HepG2 (cell line): ENCODE data around the gene NFS1. TPM values are rescaled to one million over a fixed set of nuclear protein-coding genes. Genes with fewer than 3 reads are reported as not detected.

Experiments
- ATF4 ChIP-seq, 2 experiments: fragments of 450-650 bp in 1 of 2; sonication (generic) in 1 of 2; formaldehyde crosslinking; IDR thresholded peaks; 2 replicates each; pipeline versions ENCODE4 v1.5.0 to v1.8.0; 2020 to 2022; ENCODE audit warnings: mild to moderate bottlenecking in 1 of 2, missing genetic modification reagents in 1 of 2
- CREB1 ChIP-seq, 2 experiments: fragments of 450-650 bp in 1 of 2; IDR thresholded peaks; 2 replicates each; pipeline ENCODE4 v1.6.1; 2016 to 2017; ENCODE audit warnings: control low read depth in 1 of 2, mild to moderate bottlenecking in 1 of 2, missing compliant biosample characterization in 1 of 2, missing genetic modification characterization in 1 of 2
- HINFP ChIP-seq: sonication (generic); formaldehyde crosslinking; IDR thresholded peaks from 2 replicates; pipeline ENCODE4 v1.4.0; 2020; ENCODE audit warnings: low read depth, mild to moderate bottlenecking, missing genetic modification reagents
- IKZF5 ChIP-seq: IDR thresholded peaks from 2 replicates; pipeline ENCODE4 v1.6.1; 2018; ENCODE audit warnings: missing genetic modification reagents, mild to moderate bottlenecking, missing compliant biosample characterization
- KDM1A ChIP-seq: IDR thresholded peaks from 2 replicates; pipeline ENCODE4 v1.6.1; 2016; ENCODE audit warnings: missing compliant biosample characterization
- MBD4 ChIP-seq: IDR thresholded peaks from 2 replicates; pipeline ENCODE4 v1.6.1; 2012; ENCODE audit warnings: low read length, inconsistent platforms, borderline replicate concordance
- POLR2A ChIP-seq, 2 experiments: IDR thresholded peaks; 2 replicates each; pipeline ENCODE4 v1.6.1; 2011; ENCODE audit warnings: low read depth in 2 of 2, low read length in 2 of 2, mild to moderate bottlenecking in 1 of 2, moderate library complexity in 1 of 2; ENCODE audit not compliant: insufficient read depth in 1 of 2
- POLR2AphosphoS2 ChIP-seq: IDR thresholded peaks from 2 replicates; pipeline ENCODE4 v1.6.1; 2011; ENCODE audit warnings: low read depth, low read length, improper control_type of control experiment
- POLR2G ChIP-seq: fragments of 200-400 bp; formaldehyde crosslinking; IDR thresholded peaks from 2 replicates; pipeline ENCODE4 v1.6.1; 2018; ENCODE audit warnings: mild to moderate bottlenecking, low read depth, low read length, moderate library complexity
- PRPF4 ChIP-seq: fragments of 200-400 bp; formaldehyde crosslinking; IDR thresholded peaks from 2 replicates; pipeline ENCODE4 v1.6.1; 2016; ENCODE audit warnings: low read length, low read depth; ENCODE audit not compliant: poor library complexity, severe bottlenecking
- RBM22 ChIP-seq: fragments of 200-400 bp; formaldehyde crosslinking; optimal IDR thresholded peaks from 2 replicates; pipeline ENCODE3; 2017; ENCODE audit warnings: mild to moderate bottlenecking, low read length, moderate library complexity
- SSRP1 ChIP-seq: IDR thresholded peaks from 2 replicates; pipeline ENCODE4 v1.6.1; 2016; ENCODE audit warnings: control low read depth
- STAG1 ChIP-seq: sonication (generic); formaldehyde crosslinking; IDR thresholded peaks from 2 replicates; pipeline ENCODE4 v1.4.0; 2020; ENCODE audit warnings: missing genetic modification reagents
- XBP1 ChIP-seq: sonication (generic); formaldehyde crosslinking; IDR thresholded peaks from 2 replicates; pipeline ENCODE4 v1.5.0; 2020; ENCODE audit warnings: missing genetic modification reagents
- ZNF318 ChIP-seq: sonication (generic); formaldehyde crosslinking; IDR thresholded peaks from 2 replicates; pipeline ENCODE4 v1.4.0; 2020; ENCODE audit warnings: mild to moderate bottlenecking, missing genetic modification reagents
- ZNF44 ChIP-seq: sonication (generic); formaldehyde crosslinking; IDR thresholded peaks from 2 replicates; pipeline ENCODE4 v1.5.1; 2020; ENCODE audit warnings: mild to moderate bottlenecking, missing genetic modification reagents
- ZNF547 ChIP-seq: sonication (generic); formaldehyde crosslinking; IDR thresholded peaks from 2 replicates; pipeline ENCODE4 v1.5.1; 2020; ENCODE audit warnings: mild to moderate bottlenecking, missing genetic modification reagents
- ZNF878 ChIP-seq: sonication (generic); formaldehyde crosslinking; IDR thresholded peaks from 2 replicates; pipeline ENCODE4 v1.8.1; 2023; ENCODE audit warnings: mild to moderate bottlenecking, missing genetic modification reagents, moderate library complexity
- polyA plus RNA-seq, 8 experiments: library from polyadenylated mRNA; depleted of rRNA in 3 of 8; stranded (reverse) in 7 of 8; unstranded in 1 of 8; fragments of >200 nt; fragmentation: Illumina TruSeq in 4 of 8; extraction: Trizol in 4 of 8; gene quantifications; 2 replicates each; pipeline versions ENCODE4 v1.2.1 to v1.2.3, GENCODE V29; 2011 to 2016; ENCODE audit warnings: low read depth in 4 of 8, missing spikeins in 1 of 8, mixed read lengths in 1 of 8; ENCODE audit not compliant: insufficient read depth in 1 of 8
- total RNA-seq, 5 experiments: library from RNA; depleted of rRNA; stranded (reverse); fragments of >200 nt; fragmentation: Illumina TruSeq; extraction: Trizol; gene quantifications; 2 replicates each; pipeline ENCODE4 v1.2.3, GENCODE V29; 2016; ENCODE audit warnings: low read depth in 1 of 5

Gene NFS1
- total and polyA plus RNA-seq, 2 of the 13 experiments (the other 11 are each of a cell fraction or from before 2014, with no cell fraction given): 65.9 to 88.1 TPM

- TF ChIP-seq STAG1 (CRISPR knock-in tag): no peak
- peak; percentile 48 for TF ChIP-seq POLR2G
- TF ChIP-seq RBM22: peak; percentile 98
- no peak for TF ChIP-seq XBP1 (CRISPR knock-in tag)
- TF ChIP-seq ZNF44 (CRISPR knock-in tag): 0 out of 2 replicates have a peak, but pooled peaks have one; percentile 74
- peak; percentile 45; the same call in 1 of the 2 replicates for TF ChIP-seq MBD4
- 0 out of 2 replicates have a peak, but pooled peaks have one; percentile 39 for TF ChIP-seq ZNF547 (CRISPR knock-in tag)
- TF ChIP-seq PRPF4: peak; percentile 35
- 0 out of 2 replicates have a peak, but pooled peaks have one; percentile 33 for TF ChIP-seq ZNF878 (CRISPR knock-in tag)
- TF ChIP-seq HINFP (CRISPR knock-in tag): no peak
- TF ChIP-seq IKZF5 (CRISPR knock-in tag): no peak
- 0 out of 2 replicates have a peak, but pooled peaks have one; percentile 43 for TF ChIP-seq SSRP1 (CRISPR knock-in tag)
- no peak for TF ChIP-seq ZNF318 (CRISPR knock-in tag)
- TF ChIP-seq POLR2AphosphoS2: peak; percentile 82
- TF ChIP-seq KDM1A (CRISPR knock-in tag): no peak
- TF ChIP-seq POLR2A (IDR thresholded peaks at IDR 0.05; ENCODE audit: insufficient read depth in 1 of 2, low read depth in 2 of 2, low read length in 2 of 2): peak; percentile 37 to 68; a peak in 2 of 4 replicates
- peak in 1 of 2 experiments; percentile 8; a peak in 1 of 4 replicates for TF ChIP-seq ATF4 (CRISPR knock-in tag; IDR thresholded peaks at IDR 0.05)
- no peak for TF ChIP-seq CREB1 (IDR thresholded peaks at IDR 0.05)
- peak; percentile 15; the same call in 1 of the 2 replicates for TF ChIP-seq CREB1 (CRISPR knock-in tag; IDR thresholded peaks at IDR 0.05)
These were observed 36.8 kb upstream of the NFS1 start (continued) for GRCh38 chr20:35735826-35736470.
